Measurements from ENCODE around the gene EZH2. TPM values are rescaled to one million over a fixed set of nuclear protein-coding genes. Genes with fewer than 3 reads are reported as not detected.

The EZH2 gene
- total RNA-seq, 4 donors from 2014 or later = 9.5 to 16.3 (median 11.3) TPM

GRCh38 chr7:148814922-148815559 lies 69.0 kb downstream of the EZH2 start:
- WGBS, 2 donors = 84 to 88% methylated on average over 10 of the region's 10 CpGs
- no peak overlapping the region for H3K4me3 ChIP-seq (ENCODE audit: low read depth, poor library complexity, severe bottlenecking)
- TF ChIP-seq POLR2A (IDR thresholded peaks at IDR 0.05) (no peak), CTCF (IDR thresholded peaks at IDR 0.05) (no peak)
- DNase-seq (ENCODE audit: low spot score in 2 of 2) = no peak
- intact Hi-C loops (cut with DNase I; ENCODE audit: low total_unique reads) = no loop called here

GRCh38 chr7:148813890-148814289 lies 70.2 kb downstream of the EZH2 start:
- intact Hi-C loops (cut with DNase I; ENCODE audit: low total_unique reads) = no loop called here
- TF ChIP-seq CTCF (IDR thresholded peaks at IDR 0.05) (no peak), POLR2A (IDR thresholded peaks at IDR 0.05) (no peak)
- DNase-seq (ENCODE audit: low spot score in 2 of 2) = no peak
- no peak overlapping the region for H3K4me3 ChIP-seq (ENCODE audit: low read depth, poor library complexity, severe bottlenecking)
- WGBS, 2 donors = 96 to 98% methylated on average over 9 of the region's 9 CpGs

GRCh38 chr7:148811892-148812291 lies 72.2 kb downstream of the EZH2 start:
- no peak overlapping the region for H3K4me3 ChIP-seq (ENCODE audit: low read depth, poor library complexity, severe bottlenecking)
- TF ChIP-seq POLR2A (IDR thresholded peaks at IDR 0.05) (no peak), CTCF (IDR thresholded peaks at IDR 0.05) (no peak)
- no peak for DNase-seq (ENCODE audit: low spot score in 2 of 2)
- WGBS, 2 donors = 86 to 87% methylated on average over 4 of the region's 4 CpGs
- intact Hi-C loops (cut with DNase I; ENCODE audit: low total_unique reads) = no loop called here

- intact Hi-C loops (cut with DNase I; ENCODE audit: low total_unique reads) = no loop called here
- WGBS, 2 donors = 80 to 92% methylated on average over 4 of the region's 4 CpGs
- TF ChIP-seq CTCF (IDR thresholded peaks at IDR 0.05) = no peak
- TF ChIP-seq POLR2A (IDR thresholded peaks at IDR 0.05) = no peak
- no peak overlapping the region for H3K4me3 ChIP-seq (ENCODE audit: low read depth, poor library complexity, severe bottlenecking)
- no peak for DNase-seq (ENCODE audit: low spot score in 2 of 2)
Measured at GRCh38 chr7:148809856-148810255, 74.2 kb downstream of the EZH2 start.

- intact Hi-C loops (cut with DNase I; ENCODE audit: low total_unique reads) = no loop called here
- DNase-seq (ENCODE audit: low spot score in 2 of 2) = no peak
- TF ChIP-seq CTCF (IDR thresholded peaks at IDR 0.05) (no peak), POLR2A (IDR thresholded peaks at IDR 0.05) (no peak)
- 74 to 79% methylated on average over 4 of the region's 4 CpGs for WGBS, 2 donors
- H3K4me3 ChIP-seq (ENCODE audit: low read depth, poor library complexity, severe bottlenecking) = no peak overlapping the region
Measured at GRCh38 chr7:148807436-148807835, 76.7 kb downstream of the EZH2 start.

- WGBS, 2 donors = 91 to 92% methylated on average over 7 of the region's 7 CpGs
- TF ChIP-seq CTCF (IDR thresholded peaks at IDR 0.05) (no peak), POLR2A (IDR thresholded peaks at IDR 0.05) (no peak)
- DNase-seq (ENCODE audit: low spot score in 2 of 2) = no peak
- H3K4me3 ChIP-seq (ENCODE audit: low read depth, poor library complexity, severe bottlenecking) = no peak overlapping the region
- intact Hi-C loops (cut with DNase I; ENCODE audit: low total_unique reads) = no loop called here
Measured at GRCh38 chr7:148806187-148806586, 77.9 kb downstream of the EZH2 start.
